BJ (cell line): ENCODE data around the gene PPP1R16B. TPM values are rescaled to one million over a fixed set of nuclear protein-coding genes. Genes with fewer than 3 reads are reported as not detected.

Experiments used
- CTCF ChIA-PET: fragments of 350-600 bp; formaldehyde crosslinking; extraction: SDS; loops from one replicate; lab custom pipeline; 2021; ENCODE audit warnings: antibody characterized with exemption, inconsistent platforms; lab: Yijun Ruan, JAX
- POLR2A ChIA-PET: fragments of 300-600 bp; sonication (Branson Sonifier 250); formaldehyde crosslinking; extraction: SDS; loops from one replicate; lab custom pipeline; 2021; ENCODE audit warnings: antibody characterized with exemption; lab: Charles Lee
- DNase-seq: peaks from one replicate; pipeline ENCODE4 v3.0.0-alpha.2; 2011; ENCODE audit warnings: low read depth
- H3K27me3 ChIP-seq: 2 replicates; pipeline ENCODE4 v1.6.0; 2011; ENCODE audit warnings: low read length; ENCODE audit not compliant: control insufficient read depth, insufficient read depth
- H3K36me3 ChIP-seq: 2 replicates; pipeline ENCODE4 v1.5.1; 2011; ENCODE audit warnings: low read length; ENCODE audit not compliant: control insufficient read depth, insufficient read depth
- H3K4me3 ChIP-seq: 2 replicates; pipeline ENCODE4 v1.5.1; 2011; ENCODE audit warnings: low read depth, mild to moderate bottlenecking, control low read depth, low read length
- CTCF ChIP-seq: IDR thresholded peaks from 2 replicates; pipeline ENCODE4 v1.5.1; 2011; ENCODE audit warnings: low read depth, mild to moderate bottlenecking, control low read depth, inconsistent platforms, low read length, moderate library complexity; ENCODE audit not compliant: insufficient read depth
- polyA plus RNA-seq: library from polyadenylated mRNA; depleted of rRNA; stranded (reverse); fragments of >200 nt; gene quantifications from 2 replicates; pipeline ENCODE4 v1.2.3, GENCODE V29; 2011

PPP1R16B gene
- polyA plus RNA-seq, 1 experiment, result not detected

GRCh38 chr20:38877483-38877882, 72.0 kb downstream of the PPP1R16B start:
- ChIA-PET POLR2A (no interaction called here), CTCF (interaction anchor here (1.0 kb wide), 1 partner anchor 270 kb away, joined by 3 read pairs; no protein-coding TSS in a partner anchor)
- H3K4me3 ChIP-seq, result no peak overlapping the region
- H3K27me3 ChIP-seq, result no peaks in the 10 kb centered on the region; the same call in none of the 2 replicates
- no peak for DNase-seq
- H3K36me3 ChIP-seq, result no peaks in the 10 kb centered on the region
- no peak for TF ChIP-seq CTCF

- DNase-seq, result no peak
- no peak overlapping the region for H3K4me3 ChIP-seq
- ChIA-PET POLR2A (no interaction called here), CTCF (interaction anchor here (0.8 to 1.0 kb wide), 3 partner anchors 8 to 171 kb away, joined by 3 read pairs; no protein-coding TSS in a partner anchor)
- TF ChIP-seq CTCF, result no peak
- no peaks in the 10 kb centered on the region; the same call in none of the 2 replicates for H3K27me3 ChIP-seq
- no peaks in the 10 kb centered on the region for H3K36me3 ChIP-seq
Observed at GRCh38 chr20:38878866-38879265, 73.4 kb downstream of the PPP1R16B start.

GRCh38 chr20:38880952-38881735, 75.6 kb downstream of the PPP1R16B start:
- CTCF ChIA-PET, result interaction anchor here (1.2 to 1.8 kb wide), 3 partner anchors 12 to 168 kb away, joined by 3 to 5 read pairs (median 4); no protein-coding TSS in a partner anchor
- H3K27me3 ChIP-seq, result no peaks in the 10 kb centered on the region; the same call in 1 of the 2 replicates
- H3K4me3 ChIP-seq, result no peak overlapping the region
- H3K36me3 ChIP-seq, result no peaks in the 10 kb centered on the region
- POLR2A ChIA-PET, result no interaction called here
- DNase-seq, result no peak
- TF ChIP-seq CTCF, result no peak

- DNase-seq, result no peak
- ChIA-PET CTCF (interaction anchor here (1.5 to 4.0 kb wide), 3 partner anchors 11 to 168 kb away, joined by 4 to 25 read pairs (median 5); no protein-coding TSS in a partner anchor), POLR2A (no interaction called here)
- H3K4me3 ChIP-seq, result no peak overlapping the region
- no peaks in the 10 kb centered on the region; the same call in 1 of the 2 replicates for H3K27me3 ChIP-seq
- H3K36me3 ChIP-seq, result no peaks in the 10 kb centered on the region
- no peak for TF ChIP-seq CTCF
Observed at GRCh38 chr20:38881806-38882440, 76.4 kb downstream of the PPP1R16B start.

- ChIA-PET CTCF (interaction anchor here (1.5 to 4.0 kb wide), 2 partner anchors 11 to 167 kb away, joined by 4 to 25 read pairs; no protein-coding TSS in a partner anchor), POLR2A (no interaction called here)
- H3K27me3 ChIP-seq, result no peaks in the 10 kb centered on the region; the same call in 1 of the 2 replicates
Observed at GRCh38 chr20:38882600-38882999, 77.1 kb downstream of the PPP1R16B start.

More at GRCh38 chr20:38882600-38882999, 77.1 kb downstream of the PPP1R16B start:
- Histone ChIP-seq H3K36me3 (no peaks in the 10 kb centered on the region), H3K4me3 (no peak overlapping the region)
- no peak for DNase-seq
- TF ChIP-seq CTCF, result no peak
